T-helper 17 cell (primary cell): Measurements from ENCODE around the gene IL1RL2. TPM values are rescaled to one million over a fixed set of nuclear protein-coding genes. Genes with fewer than 3 reads are reported as not detected.
A peak's percentile ranks its signal among the peaks of the same experiment; 100 is the strongest.

Experiments
- ATAC-seq: fragments of 150-1000 bp; cut with Tn5 transposase; 2 replicates; pipeline ENCODE4 v1.10.0; 2021; ENCODE audit warnings: mild to moderate bottlenecking, moderate library complexity
- DNase-seq, 3 donors: peaks; one replicate each; pipeline versions ENCODE4 v3.0.0 to v3.0.0-alpha.2; 2020 to 2021
- H3K9me3 ChIP-seq: one replicate; pipeline ENCODE4 v1.7.0; 2013; ENCODE audit warnings: low read length, mild to moderate bottlenecking; ENCODE audit not compliant: control insufficient read depth, poor library complexity, severe bottlenecking
- H3K27ac Mint-ChIP-seq: one replicate; pipeline ENCODE4 v1.8.0; 2022; ENCODE audit warnings: mild to moderate bottlenecking, moderate library complexity, mixed read lengths
- H3K27me3 Mint-ChIP-seq: one replicate; pipeline ENCODE4 v1.8.0; 2022; ENCODE audit warnings: mixed read lengths
- H3K36me3 Mint-ChIP-seq: one replicate; pipeline ENCODE4 v1.8.0; 2022; ENCODE audit warnings: low read depth, mixed read lengths
- H3K4me1 Mint-ChIP-seq: one replicate; pipeline ENCODE4 v1.8.0; 2022; ENCODE audit warnings: mild to moderate bottlenecking, mixed read lengths
- H3K4me3 Mint-ChIP-seq: one replicate; pipeline ENCODE4 v1.8.0; 2022; ENCODE audit warnings: mild to moderate bottlenecking, moderate library complexity, mixed read lengths
- total RNA-seq, 4 donors: library from RNA in 2 of 4; stranded (reverse) in 2 of 4; gene quantifications; one replicate each; pipeline ENCODE4 v1.2.3 and lab custom pipeline; 2022 to 2026

IL1RL2 gene
- total RNA-seq, 2 donors from 2014 or later, result not detected

GRCh38 chr2:102176172-102176571, 10.7 kb upstream of the IL1RL2 start:
- Mint-ChIP-seq H3K27me3 (no peaks in the 10 kb centered on the region), H3K4me1 (peaks cover 12% of the 10 kb centered on the region), H3K4me3 (no peak overlapping the region), H3K27ac (no peak overlapping the region), H3K36me3 (peaks cover 2% of the 10 kb centered on the region)
- DNase-seq (no peak), ATAC-seq (no peak)
- H3K9me3 ChIP-seq, result no peaks in the 10 kb centered on the region

- Mint-ChIP-seq H3K27ac (no peak overlapping the region), H3K36me3 (peaks cover 6% of the 10 kb centered on the region), H3K27me3 (peaks cover 7% of the 10 kb centered on the region), H3K4me1 (peaks cover 5% of the 10 kb centered on the region), H3K4me3 (no peak overlapping the region)
- H3K9me3 ChIP-seq, result no peaks in the 10 kb centered on the region
- DNase-seq (no peak), ATAC-seq (no peak)
These were observed 8.9 kb upstream of the IL1RL2 start for GRCh38 chr2:102177814-102178478.

GRCh38 chr2:102179061-102179460, 7.8 kb upstream of the IL1RL2 start:
- peaks cover 7% of the 10 kb centered on the region for H3K27me3 Mint-ChIP-seq
- no peak for ATAC-seq
- no peak overlapping the region for H3K4me3 Mint-ChIP-seq
- peaks cover 6% of the 10 kb centered on the region for H3K36me3 Mint-ChIP-seq
- H3K27ac Mint-ChIP-seq, result no peak overlapping the region
- no peaks in the 10 kb centered on the region for H3K9me3 ChIP-seq
- peaks cover 6% of the 10 kb centered on the region for H3K4me1 Mint-ChIP-seq
- DNase-seq, result no peak

- no peak overlapping the region for H3K27ac Mint-ChIP-seq
- H3K36me3 Mint-ChIP-seq, result peaks cover 6% of the 10 kb centered on the region
- DNase-seq (no peak), ATAC-seq (no peak)
- no peaks in the 10 kb centered on the region for H3K9me3 ChIP-seq
- H3K27me3 Mint-ChIP-seq, result peaks cover 7% of the 10 kb centered on the region
- peaks cover 6% of the 10 kb centered on the region for H3K4me1 Mint-ChIP-seq
- H3K4me3 Mint-ChIP-seq, result no peak overlapping the region
These were observed 6.8 kb upstream of the IL1RL2 start for GRCh38 chr2:102179788-102180686.

- DNase-seq, result no peak
- Mint-ChIP-seq H3K27ac (no peak overlapping the region), H3K27me3 (peaks cover 7% of the 10 kb centered on the region), H3K4me3 (no peak overlapping the region), H3K36me3 (peaks cover 6% of the 10 kb centered on the region), H3K4me1 (peaks cover 6% of the 10 kb centered on the region)
- no peak for ATAC-seq
- H3K9me3 ChIP-seq, result no peaks in the 10 kb centered on the region
These were observed 6.2 kb upstream of the IL1RL2 start for GRCh38 chr2:102180687-102180999.

- H3K27ac Mint-ChIP-seq, result no peak overlapping the region
- no peak for DNase-seq
- H3K27me3 Mint-ChIP-seq, result peaks cover 7% of the 10 kb centered on the region
- peaks cover 6% of the 10 kb centered on the region for H3K36me3 Mint-ChIP-seq
- H3K4me3 Mint-ChIP-seq, result no peak overlapping the region
- peaks cover 6% of the 10 kb centered on the region for H3K4me1 Mint-ChIP-seq
- no peak for ATAC-seq
- no peaks in the 10 kb centered on the region for H3K9me3 ChIP-seq
These were observed 5.4 kb upstream of the IL1RL2 start for GRCh38 chr2:102181376-102181775.

GRCh38 chr2:102181919-102182635, 4.7 kb upstream of the IL1RL2 start:
- Mint-ChIP-seq H3K27me3 (peaks cover 7% of the 10 kb centered on the region), H3K4me1 (peaks cover 6% of the 10 kb centered on the region), H3K27ac (no peak overlapping the region), H3K4me3 (no peak overlapping the region), H3K36me3 (peaks cover 6% of the 10 kb centered on the region)
- ATAC-seq (no peak), DNase-seq (no peak)
- no peaks in the 10 kb centered on the region for H3K9me3 ChIP-seq

GRCh38 chr2:102184018-102184417, 2.8 kb upstream of the IL1RL2 start:
- ATAC-seq, result no peak
- H3K36me3 Mint-ChIP-seq, result peaks cover 4% of the 10 kb centered on the region

GRCh38 chr2:102184568-102184967, 2.3 kb upstream of the IL1RL2 start:
- peak overlapping the region; percentile 11 for H3K27ac Mint-ChIP-seq

More at GRCh38 chr2:102184018-102184417, 2.8 kb upstream of the IL1RL2 start:
- no peak for DNase-seq
- Mint-ChIP-seq H3K4me3 (no peak overlapping the region), H3K4me1 (peaks cover 11% of the 10 kb centered on the region), H3K27ac (no peak overlapping the region), H3K27me3 (peaks cover 7% of the 10 kb centered on the region)
- H3K9me3 ChIP-seq, result no peaks in the 10 kb centered on the region

GRCh38 chr2:102185347-102185746, 1.5 kb upstream of the IL1RL2 start:
- ATAC-seq (peak; percentile 37), DNase-seq (no peak)

More at GRCh38 chr2:102184568-102184967, 2.3 kb upstream of the IL1RL2 start:
- H3K4me1 Mint-ChIP-seq, result peaks cover 11% of the 10 kb centered on the region
- no peaks in the 10 kb centered on the region for H3K9me3 ChIP-seq
- no peak for DNase-seq
- H3K27me3 Mint-ChIP-seq, result peaks cover 7% of the 10 kb centered on the region
- peaks cover 4% of the 10 kb centered on the region for H3K36me3 Mint-ChIP-seq
- no peak for ATAC-seq
- no peak overlapping the region for H3K4me3 Mint-ChIP-seq

GRCh38 chr2:102187496-102188150, 800 bp downstream of the IL1RL2 start:
- H3K36me3 Mint-ChIP-seq, result peaks cover 2% of the 10 kb centered on the region
- DNase-seq, result peak; percentile 30 to 38 (median 32)
- H3K27me3 Mint-ChIP-seq, result peaks cover 1% of the 10 kb centered on the region
- H3K9me3 ChIP-seq, result no peaks in the 10 kb centered on the region
- peaks cover 7% of the 10 kb centered on the region for H3K4me1 Mint-ChIP-seq
- peak overlapping the region; percentile 4 for H3K27ac Mint-ChIP-seq
- ATAC-seq, result peak; percentile 93
- peak overlapping the region; percentile 87 for H3K4me3 Mint-ChIP-seq

More at GRCh38 chr2:102185347-102185746, 1.5 kb upstream of the IL1RL2 start:
- peaks cover 4% of the 10 kb centered on the region for H3K36me3 Mint-ChIP-seq
- H3K4me1 Mint-ChIP-seq, result peaks cover 11% of the 10 kb centered on the region
- H3K27ac Mint-ChIP-seq, result no peak overlapping the region
- no peaks in the 10 kb centered on the region for H3K9me3 ChIP-seq
- peaks cover 7% of the 10 kb centered on the region for H3K27me3 Mint-ChIP-seq
- peak overlapping the region; percentile 33 for H3K4me3 Mint-ChIP-seq

- no peak overlapping the region for H3K27ac Mint-ChIP-seq
- no peak overlapping the region for H3K4me3 Mint-ChIP-seq
- DNase-seq, result no peak
- H3K36me3 Mint-ChIP-seq, result peaks cover 4% of the 10 kb centered on the region
- H3K4me1 Mint-ChIP-seq, result peaks cover 4% of the 10 kb centered on the region
- no peak for ATAC-seq
- H3K9me3 ChIP-seq, result no peaks in the 10 kb centered on the region
- no peaks in the 10 kb centered on the region for H3K27me3 Mint-ChIP-seq
These were observed 3.7 kb downstream of the IL1RL2 start for GRCh38 chr2:102190430-102191107.
